Keratinocyte (primary cell): Measurements from ENCODE around the gene KIFC3. TPM values are rescaled to one million over a fixed set of nuclear protein-coding genes. Genes with fewer than 3 reads are reported as not detected.

ENCODE experiments used
- DNase-seq: peaks from one replicate; pipeline ENCODE4 v3.0.0-alpha.2; 2011; ENCODE audit warnings: low read depth, missing footprints, low spot score
- FAIRE-seq: peaks from 2 replicates; lab custom pipeline; 2011; peaks lifted over from hg19 to GRCh38; lab: Jason Lieb, UNC
- H2AFZ ChIP-seq: 2 replicates; pipeline ENCODE4 v1.6.0; 2012; ENCODE audit warnings: low read length, control low read depth, inconsistent platforms; ENCODE audit not compliant: control insufficient read depth
- H3K27ac ChIP-seq: 2 replicates; pipeline ENCODE4 v1.5.1; 2011; ENCODE audit warnings: low read length; ENCODE audit not compliant: control insufficient read depth, insufficient read depth
- H3K27me3 ChIP-seq: 3 replicates; pipeline ENCODE4 v1.6.0; 2011; ENCODE audit warnings: low read length; ENCODE audit not compliant: control insufficient read depth, insufficient read depth; ENCODE audit errors: extremely low read depth
- H3K36me3 ChIP-seq, 2 experiments: 2 replicates in 1 of 2; 3 replicates in 1 of 2; pipeline ENCODE4 v1.5.1; 2011; ENCODE audit warnings: low read length in 2 of 2, mild to moderate bottlenecking in 1 of 2; ENCODE audit not compliant: control insufficient read depth in 2 of 2, insufficient read depth in 2 of 2; ENCODE audit errors: extremely low read depth in 1 of 2
- H3K4me1 ChIP-seq: 3 replicates; pipeline ENCODE4 v1.5.1; 2011; ENCODE audit warnings: low read length; ENCODE audit not compliant: control insufficient read depth, insufficient read depth; ENCODE audit errors: extremely low read depth
- H3K4me2 ChIP-seq: 3 replicates; pipeline ENCODE4 v1.6.0; 2011; ENCODE audit warnings: low read depth, low read length; ENCODE audit not compliant: control insufficient read depth, insufficient read depth; ENCODE audit errors: extremely low read depth
- H3K4me3 ChIP-seq, 3 experiments: fragments of 200-600 bp in 1 of 3; sonication (generic) in 1 of 3; 2 replicates in 2 of 3; 3 replicates in 1 of 3; pipeline ENCODE4 v1.5.1; 2011 to 2016; ENCODE audit warnings: low read length in 3 of 3, mild to moderate bottlenecking in 3 of 3, control low read depth in 2 of 3, inconsistent platforms in 1 of 3, low read depth in 1 of 3, mixed read lengths in 1 of 3, mixed run types in 1 of 3, moderate library complexity in 1 of 3; ENCODE audit not compliant: control insufficient read depth in 2 of 3, insufficient read depth in 2 of 3; ENCODE audit errors: extremely low read depth in 1 of 3
- H3K79me2 ChIP-seq: 2 replicates; pipeline ENCODE4 v1.6.0; 2012; ENCODE audit warnings: low read length; ENCODE audit not compliant: control insufficient read depth, insufficient read depth
- H3K9ac ChIP-seq: 3 replicates; pipeline ENCODE4 v1.6.0; 2011; ENCODE audit warnings: low read length; ENCODE audit not compliant: control insufficient read depth, insufficient read depth; ENCODE audit errors: extremely low read depth
- H3K9me1 ChIP-seq: 3 replicates; pipeline ENCODE4 v1.6.0; 2011; ENCODE audit warnings: low read length; ENCODE audit not compliant: control insufficient read depth, insufficient read depth; ENCODE audit errors: extremely low read depth
- H3K9me3 ChIP-seq: 2 replicates; pipeline ENCODE4 v1.5.1; 2012; ENCODE audit warnings: low read depth, low read length; ENCODE audit not compliant: control insufficient read depth
- H4K20me1 ChIP-seq: 3 replicates; pipeline ENCODE4 v1.6.0; 2011; ENCODE audit warnings: low read length; ENCODE audit not compliant: control insufficient read depth, insufficient read depth; ENCODE audit errors: extremely low read depth
- EZH2 ChIP-seq: IDR thresholded peaks from one replicate; pipeline ENCODE4 v1.6.1; 2012; ENCODE audit warnings: inconsistent platforms, mild to moderate bottlenecking, low read length, moderate library complexity
- dilution Hi-C: fragments of 300-500 bp; cut with MboI; formaldehyde crosslinking; loops from one replicate; pipeline ENCODE4 v1.7.0; 2020; ENCODE audit warnings: low sequenced_read_pairs; ENCODE audit not compliant: extremely low pct_ligation_motif_present
- polyA plus RNA-seq, 5 experiments: library from polyadenylated mRNA; depleted of rRNA in 3 of 5; stranded (reverse) in 3 of 5; stranded (forward) in 1 of 5; unstranded in 1 of 5; fragments of >200 nt; gene quantifications; 1 replicate in 1 of 5; 2 replicates in 3 of 5; 3 replicates in 1 of 5; pipeline versions ENCODE4 v1.2.1 to v1.2.3, GENCODE V29; 2011 to 2012; ENCODE audit warnings: missing spikeins in 2 of 5, low read depth in 1 of 5, low replicate concordance in 1 of 5
- TF ChIP-seq, protein P1 (sequence below), 3 experiments: IDR thresholded peaks in 1 of 3; conservative IDR thresholded peaks in 1 of 3; optimal IDR thresholded peaks in 1 of 3; 2 replicates in 2 of 3; 3 replicates in 1 of 3; pipeline versions ENCODE3 to v1.5.1; 2011; ENCODE audit warnings: low read length in 3 of 3, mild to moderate bottlenecking in 3 of 3, moderate library complexity in 2 of 3, control low read depth in 1 of 3, inconsistent platforms in 1 of 3; ENCODE audit not compliant: insufficient read depth in 2 of 3; ENCODE audit errors: extremely low read depth in 1 of 3

Gene KIFC3
- polyA plus RNA-seq, 1 donor (not counting 4 experiments of a cell fraction or from before 2014, with no cell fraction given): 22.7 TPM

DNA sequence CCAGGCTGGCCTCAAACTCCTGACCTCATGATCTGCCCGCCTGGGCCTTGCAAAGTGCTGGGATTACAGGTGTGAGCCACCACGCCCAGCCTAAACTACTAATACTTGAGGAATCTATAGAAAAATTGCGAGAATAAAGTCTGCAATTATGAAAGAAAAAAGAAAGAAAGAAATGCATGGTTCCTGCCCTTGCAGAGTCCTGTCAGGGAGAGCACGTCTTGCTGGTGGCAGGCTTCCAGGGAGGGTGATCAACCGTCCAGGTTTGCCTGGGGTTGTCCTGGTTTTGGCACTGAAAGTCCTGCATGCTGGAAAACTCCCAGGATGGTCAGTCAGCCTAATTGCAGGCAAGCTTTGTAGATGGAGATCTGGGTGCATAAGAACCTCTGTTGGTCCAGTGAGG is 21.5 kb upstream of the KIFC3 start:
- Histone ChIP-seq H3K4me3 (no peak overlapping the region), H3K27ac (no peak overlapping the region), H2AFZ (no peak overlapping the region), H3K27me3 (no peaks in the 10 kb centered on the region), H4K20me1 (no peaks in the 10 kb centered on the region), H3K9ac (no peak overlapping the region), H3K9me1 (no peaks in the 10 kb centered on the region), H3K4me2 (no peak overlapping the region), H3K79me2 (no peaks in the 10 kb centered on the region), H3K4me1 (peaks cover 10% of the 10 kb centered on the region), H3K9me3 (no peaks in the 10 kb centered on the region), H3K36me3 (no peaks in the 10 kb centered on the region)
- FAIRE-seq (no peak), DNase-seq (no peak)
- no peak for TF ChIP-seq EZH2
- TF ChIP-seq, protein P1, sequence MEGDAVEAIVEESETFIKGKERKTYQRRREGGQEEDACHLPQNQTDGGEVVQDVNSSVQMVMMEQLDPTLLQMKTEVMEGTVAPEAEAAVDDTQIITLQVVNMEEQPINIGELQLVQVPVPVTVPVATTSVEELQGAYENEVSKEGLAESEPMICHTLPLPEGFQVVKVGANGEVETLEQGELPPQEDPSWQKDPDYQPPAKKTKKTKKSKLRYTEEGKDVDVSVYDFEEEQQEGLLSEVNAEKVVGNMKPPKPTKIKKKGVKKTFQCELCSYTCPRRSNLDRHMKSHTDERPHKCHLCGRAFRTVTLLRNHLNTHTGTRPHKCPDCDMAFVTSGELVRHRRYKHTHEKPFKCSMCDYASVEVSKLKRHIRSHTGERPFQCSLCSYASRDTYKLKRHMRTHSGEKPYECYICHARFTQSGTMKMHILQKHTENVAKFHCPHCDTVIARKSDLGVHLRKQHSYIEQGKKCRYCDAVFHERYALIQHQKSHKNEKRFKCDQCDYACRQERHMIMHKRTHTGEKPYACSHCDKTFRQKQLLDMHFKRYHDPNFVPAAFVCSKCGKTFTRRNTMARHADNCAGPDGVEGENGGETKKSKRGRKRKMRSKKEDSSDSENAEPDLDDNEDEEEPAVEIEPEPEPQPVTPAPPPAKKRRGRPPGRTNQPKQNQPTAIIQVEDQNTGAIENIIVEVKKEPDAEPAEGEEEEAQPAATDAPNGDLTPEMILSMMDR (optimal IDR thresholded peaks at IDR 0.05 in 1 of 3, IDR thresholded peaks at IDR 0.05 in 1 of 3, conservative IDR thresholded peaks at IDR 0.05 in 1 of 3; ENCODE audit: extremely low read depth in 1 of 3, insufficient read depth in 2 of 3, low read length in 3 of 3): no peak
- dilution Hi-C loops: no loop called here

- no peaks in the 10 kb centered on the region for H3K36me3 ChIP-seq
- H3K27ac ChIP-seq: no peak overlapping the region
- no peaks in the 10 kb centered on the region for H4K20me1 ChIP-seq
- peaks cover 10% of the 10 kb centered on the region for H3K4me1 ChIP-seq
- H3K9me3 ChIP-seq: no peaks in the 10 kb centered on the region
- TF ChIP-seq, protein P1 (optimal IDR thresholded peaks at IDR 0.05 in 1 of 3, IDR thresholded peaks at IDR 0.05 in 1 of 3, conservative IDR thresholded peaks at IDR 0.05 in 1 of 3; ENCODE audit: extremely low read depth in 1 of 3, insufficient read depth in 2 of 3, low read length in 3 of 3): no peak
- no peak for TF ChIP-seq EZH2
- no peak overlapping the region for H3K4me2 ChIP-seq
- H3K79me2 ChIP-seq: no peaks in the 10 kb centered on the region
- dilution Hi-C loops: no loop called here
- no peaks in the 10 kb centered on the region for H3K9me1 ChIP-seq
- no peak for FAIRE-seq
- H3K27me3 ChIP-seq: no peaks in the 10 kb centered on the region
- no peak overlapping the region for H3K4me3 ChIP-seq
- no peak for DNase-seq
- no peak overlapping the region for H3K9ac ChIP-seq
- H2AFZ ChIP-seq: no peak overlapping the region
Observed at GRCh38 chr16:57822856-57823255, 20.6 kb upstream of the KIFC3 start.
